SK-N-SH treated with all-trans-retinoic acid at 6 μM for 48 hours (cell line): ENCODE data around the gene HES4.

ENCODE experiments used
- ATAC-seq: fragments of 200-7000 bp; cut with Tn5 transposase; 3 replicates; pipeline ENCODE4 v1.9.1; 2020; ENCODE audit warnings: mild to moderate bottlenecking, moderate library complexity
- ARNTL ChIP-seq: fragments of 450-650 bp; formaldehyde crosslinking; IDR thresholded peaks from 2 replicates; pipeline ENCODE4 v1.5.0; 2020; ENCODE audit warnings: low read depth, mild to moderate bottlenecking, moderate library complexity, borderline replicate concordance
- BACH2 ChIP-seq: fragments of 250-450 bp; sonication (Bioruptor Pico); IDR thresholded peaks from 2 replicates; pipeline ENCODE4 v1.9.0; 2021; ENCODE audit warnings: mild to moderate bottlenecking, borderline replicate concordance
- CSDC2 ChIP-seq: fragments of 250-450 bp; sonication (Bioruptor Pico); IDR thresholded peaks from 2 replicates; pipeline ENCODE4 v1.5.0; 2020; ENCODE audit warnings: mild to moderate bottlenecking, moderate library complexity
- ESRRG ChIP-seq: fragments of 250-450 bp; sonication (Bioruptor Pico); IDR thresholded peaks from 2 replicates; pipeline ENCODE4 v1.6.1; 2021; ENCODE audit warnings: mild to moderate bottlenecking
- GLIS3 ChIP-seq: fragments of 250-450 bp; sonication (Bioruptor Pico); IDR thresholded peaks from 2 replicates; pipeline ENCODE4 v1.5.0; 2020; ENCODE audit warnings: mild to moderate bottlenecking, moderate library complexity
- ISL1 ChIP-seq: fragments of 250-450 bp; sonication (Bioruptor Pico); IDR thresholded peaks from 2 replicates; pipeline ENCODE4 v2.1.2; 2022; ENCODE audit warnings: mild to moderate bottlenecking, moderate library complexity
- OSR1 ChIP-seq: fragments of 250-450 bp; sonication (Bioruptor Pico); IDR thresholded peaks from 2 replicates; pipeline ENCODE4 v1.8.0; 2022; ENCODE audit warnings: moderate library complexity, mild to moderate bottlenecking, inconsistent platforms
- POU6F1 ChIP-seq: fragments of 250-450 bp; sonication (Bioruptor Pico); IDR thresholded peaks from 2 replicates; pipeline ENCODE4 v1.8.0; 2021; ENCODE audit warnings: low read depth, mild to moderate bottlenecking, moderate library complexity, borderline replicate concordance
- PPARA ChIP-seq: fragments of 250-450 bp; sonication (Bioruptor Pico); IDR thresholded peaks from 2 replicates; pipeline ENCODE4 v1.5.0; 2020; ENCODE audit warnings: mild to moderate bottlenecking, borderline replicate concordance
- RARB ChIP-seq: fragments of 250-450 bp; sonication (Bioruptor Pico); IDR thresholded peaks from 2 replicates; pipeline ENCODE4 v1.8.0; 2021; ENCODE audit warnings: mild to moderate bottlenecking, moderate library complexity
- SNAI2 ChIP-seq: fragments of 250-450 bp; sonication (Bioruptor Pico); IDR thresholded peaks from 2 replicates; pipeline ENCODE4 v1.5.0; 2020; ENCODE audit warnings: mild to moderate bottlenecking, moderate library complexity
- TCF4 ChIP-seq: fragments of 250-450 bp; sonication (Bioruptor Pico); IDR thresholded peaks from 2 replicates; pipeline ENCODE4 v1.8.0; 2021; ENCODE audit warnings: mild to moderate bottlenecking, moderate library complexity, borderline replicate concordance
- TOX ChIP-seq: fragments of 250-450 bp; sonication (Bioruptor Pico); IDR thresholded peaks from 2 replicates; pipeline ENCODE4 v1.8.0; 2021; ENCODE audit warnings: mild to moderate bottlenecking, moderate library complexity, borderline replicate concordance
- TSHZ2 ChIP-seq: fragments of 250-450 bp; sonication (Bioruptor Pico); IDR thresholded peaks from 2 replicates; pipeline ENCODE4 v1.5.0; 2020; ENCODE audit warnings: mild to moderate bottlenecking, moderate library complexity
- ZC3H10 ChIP-seq: fragments of 250-450 bp; sonication (Bioruptor Pico); IDR thresholded peaks from 2 replicates; pipeline ENCODE4 v1.5.1; 2021; ENCODE audit warnings: mild to moderate bottlenecking, moderate library complexity
- ZFP3 ChIP-seq: fragments of 250-450 bp; sonication (Bioruptor Pico); IDR thresholded peaks from 2 replicates; pipeline ENCODE4 v1.5.0; 2020; ENCODE audit warnings: mild to moderate bottlenecking, moderate library complexity
- ZNF565 ChIP-seq: fragments of 450-650 bp; formaldehyde crosslinking; conservative IDR thresholded peaks from 2 replicates; pipeline ENCODE4 v1.5.0; 2020; ENCODE audit warnings: low read depth, mild to moderate bottlenecking, moderate library complexity
- ZNF70 ChIP-seq: fragments of 450-650 bp; formaldehyde crosslinking; IDR thresholded peaks from 2 replicates; pipeline ENCODE4 v1.5.0; 2020; ENCODE audit warnings: mild to moderate bottlenecking, moderate library complexity
- ZNF8 ChIP-seq: fragments of 450-650 bp; formaldehyde crosslinking; IDR thresholded peaks from 2 replicates; pipeline ENCODE4 v1.5.0; 2020; ENCODE audit warnings: mild to moderate bottlenecking, moderate library complexity
- TF ChIP-seq, protein P1 (sequence below): fragments of 250-450 bp; sonication (Bioruptor Pico); IDR thresholded peaks from 2 replicates; pipeline ENCODE4 v1.5.1; 2020; ENCODE audit warnings: low read depth, mild to moderate bottlenecking, moderate library complexity
- TF ChIP-seq, protein P2 (sequence below): fragments of 250-450 bp; sonication (Bioruptor Pico); IDR thresholded peaks from 2 replicates; pipeline ENCODE4 v1.8.0; 2020; ENCODE audit warnings: mild to moderate bottlenecking, moderate library complexity, borderline replicate concordance

Gene HES4

GRCh38 chr1:959731-960362 is 40.0 kb downstream of the HES4 start:
- TF ChIP-seq CSDC2 (CRISPR knock-in tag), result no peak
- no peak for TF ChIP-seq ZNF565 (CRISPR knock-in tag)
- no peak for TF ChIP-seq ARNTL
- TF ChIP-seq ZC3H10, result no peak
- TF ChIP-seq PPARA (CRISPR knock-in tag), result no peak
- TF ChIP-seq OSR1, result no peak
- TF ChIP-seq RARB (CRISPR knock-in tag), result no peak
- no peak for TF ChIP-seq ZNF70
- TF ChIP-seq ZNF8, result no peak
- TF ChIP-seq TSHZ2 (CRISPR knock-in tag), result no peak
- TF ChIP-seq ISL1 (CRISPR knock-in tag), result no peak
- TF ChIP-seq ESRRG (CRISPR knock-in tag), result no peak
- TF ChIP-seq GLIS3 (CRISPR knock-in tag), result no peak
- no peak for TF ChIP-seq SNAI2 (CRISPR knock-in tag)
- TF ChIP-seq TOX (CRISPR knock-in tag), result no peak
- no peak for TF ChIP-seq BACH2
- TF ChIP-seq POU6F1 (CRISPR knock-in tag), result no peak
- no peak; the same call in 2 of the 3 replicates for ATAC-seq

- TF ChIP-seq ARNTL, result no peak
- TF ChIP-seq ISL1 (CRISPR knock-in tag), result no peak
- peak; percentile 91 for ATAC-seq
Observed at GRCh38 chr1:958823-959730, 40.8 kb downstream of the HES4 start, which contains the start of gene NOC2L. TSS of gene NOC2L (minus strand) at chr1:959256. CDS start at chr1:959240, 16 bp downstream.

- TF ChIP-seq ZNF565 (CRISPR knock-in tag) (no peak), TOX (CRISPR knock-in tag) (no peak), TCF4 (no peak), ZFP3 (CRISPR knock-in tag) (no peak), ZNF70 (no peak), POU6F1 (CRISPR knock-in tag) (no peak), BACH2 (no peak), OSR1 (no peak)
- TF ChIP-seq, protein P1, sequence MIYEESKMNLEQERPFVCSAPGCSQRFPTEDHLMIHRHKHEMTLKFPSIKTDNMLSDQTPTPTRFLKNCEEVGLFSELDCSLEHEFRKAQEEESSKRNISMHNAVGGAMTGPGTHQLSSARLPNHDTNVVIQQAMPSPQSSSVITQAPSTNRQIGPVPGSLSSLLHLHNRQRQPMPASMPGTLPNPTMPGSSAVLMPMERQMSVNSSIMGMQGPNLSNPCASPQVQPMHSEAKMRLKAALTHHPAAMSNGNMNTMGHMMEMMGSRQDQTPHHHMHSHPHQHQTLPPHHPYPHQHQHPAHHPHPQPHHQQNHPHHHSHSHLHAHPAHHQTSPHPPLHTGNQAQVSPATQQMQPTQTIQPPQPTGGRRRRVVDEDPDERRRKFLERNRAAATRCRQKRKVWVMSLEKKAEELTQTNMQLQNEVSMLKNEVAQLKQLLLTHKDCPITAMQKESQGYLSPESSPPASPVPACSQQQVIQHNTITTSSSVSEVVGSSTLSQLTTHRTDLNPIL (CRISPR knock-in tag), result no peak
- no peak for ATAC-seq
Observed at GRCh38 chr1:956636-957035, 43.3 kb downstream of the HES4 start.

DNA sequence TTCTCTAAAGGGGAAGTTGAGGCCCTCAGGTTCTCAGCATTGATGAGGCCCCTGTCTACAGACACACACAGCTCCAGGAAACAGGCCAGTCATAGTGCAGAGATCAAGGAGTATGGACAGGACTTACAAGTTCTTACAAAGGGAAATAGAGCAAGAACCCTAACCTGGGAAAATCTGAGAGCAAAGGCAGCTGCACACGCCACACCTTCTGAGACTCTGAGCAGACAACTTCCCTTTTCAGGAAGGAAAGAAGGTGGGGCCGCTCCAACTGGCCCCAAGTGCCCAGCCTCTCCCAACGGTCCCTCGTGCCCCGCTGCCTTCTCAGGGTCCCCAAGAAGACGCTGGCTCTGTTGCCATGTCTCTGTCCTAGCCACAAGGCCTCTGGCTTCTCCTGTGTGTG is 44.4 kb downstream of the HES4 start:
- ATAC-seq, result no peak
- TF ChIP-seq TOX (CRISPR knock-in tag), result no peak
- TF ChIP-seq, protein P1 (CRISPR knock-in tag), result no peak
- TF ChIP-seq, protein P2, sequence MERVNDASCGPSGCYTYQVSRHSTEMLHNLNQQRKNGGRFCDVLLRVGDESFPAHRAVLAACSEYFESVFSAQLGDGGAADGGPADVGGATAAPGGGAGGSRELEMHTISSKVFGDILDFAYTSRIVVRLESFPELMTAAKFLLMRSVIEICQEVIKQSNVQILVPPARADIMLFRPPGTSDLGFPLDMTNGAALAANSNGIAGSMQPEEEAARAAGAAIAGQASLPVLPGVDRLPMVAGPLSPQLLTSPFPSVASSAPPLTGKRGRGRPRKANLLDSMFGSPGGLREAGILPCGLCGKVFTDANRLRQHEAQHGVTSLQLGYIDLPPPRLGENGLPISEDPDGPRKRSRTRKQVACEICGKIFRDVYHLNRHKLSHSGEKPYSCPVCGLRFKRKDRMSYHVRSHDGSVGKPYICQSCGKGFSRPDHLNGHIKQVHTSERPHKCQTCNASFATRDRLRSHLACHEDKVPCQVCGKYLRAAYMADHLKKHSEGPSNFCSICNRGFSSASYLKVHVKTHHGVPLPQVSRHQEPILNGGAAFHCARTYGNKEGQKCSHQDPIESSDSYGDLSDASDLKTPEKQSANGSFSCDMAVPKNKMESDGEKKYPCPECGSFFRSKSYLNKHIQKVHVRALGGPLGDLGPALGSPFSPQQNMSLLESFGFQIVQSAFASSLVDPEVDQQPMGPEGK (CRISPR knock-in tag), result no peak
- no peak for TF ChIP-seq ZFP3 (CRISPR knock-in tag)
- no peak for TF ChIP-seq BACH2
- no peak for TF ChIP-seq TSHZ2 (CRISPR knock-in tag)
- no peak for TF ChIP-seq RARB (CRISPR knock-in tag)
- TF ChIP-seq SNAI2 (CRISPR knock-in tag), result no peak
